H9 (cell line): ENCODE results near the gene CHIT1. TPM values are rescaled to one million over a fixed set of nuclear protein-coding genes. Genes with fewer than 3 reads are reported as not detected.

ENCODE experiments used
- DNase-seq: peaks from one replicate; pipeline ENCODE4 v3.0.0-alpha.2; 2017
- H2AFZ ChIP-seq: one replicate; pipeline ENCODE4 v1.6.1; 2013; ENCODE audit warnings: mild to moderate bottlenecking, low read length, control low read depth, moderate library complexity
- H2AK5ac ChIP-seq: 2 replicates; pipeline ENCODE4 v1.6.1; 2013; ENCODE audit warnings: low read length, control low read depth, mixed read lengths; ENCODE audit not compliant: insufficient read length
- H2BK120ac ChIP-seq: one replicate; pipeline ENCODE4 v1.6.1; 2013; ENCODE audit warnings: low read depth, mild to moderate bottlenecking, low read length, control low read depth, inconsistent platforms; ENCODE audit not compliant: poor library complexity, severe bottlenecking
- H2BK12ac ChIP-seq: 2 replicates; pipeline ENCODE4 v1.6.1; 2013; ENCODE audit warnings: low read length, control low read depth, mixed read lengths, low read depth; ENCODE audit not compliant: insufficient read length
- H2BK15ac ChIP-seq: 2 replicates; pipeline ENCODE4 v1.6.1; 2013; ENCODE audit warnings: low read depth, low read length, control low read depth
- H2BK20ac ChIP-seq: one replicate; pipeline ENCODE4 v1.6.1; 2013; ENCODE audit warnings: low read depth, mild to moderate bottlenecking, low read length, control low read depth, inconsistent platforms; ENCODE audit not compliant: poor library complexity, severe bottlenecking
- H2BK5ac ChIP-seq: 2 replicates; pipeline ENCODE4 v1.6.1; 2013; ENCODE audit warnings: low read length, control low read depth, mixed read lengths; ENCODE audit not compliant: insufficient read length
- H3K14ac ChIP-seq: 2 replicates; pipeline ENCODE4 v1.6.1; 2013; ENCODE audit warnings: low read length, control low read depth; ENCODE audit not compliant: insufficient read depth
- H3K18ac ChIP-seq: 2 replicates; pipeline ENCODE4 v1.6.1; 2013; ENCODE audit warnings: low read depth, mild to moderate bottlenecking, mixed read lengths, low read length, control low read depth; ENCODE audit not compliant: insufficient read length
- H3K23ac ChIP-seq: 2 replicates; pipeline ENCODE4 v1.6.1; 2013; ENCODE audit warnings: low read length, control low read depth, mixed read lengths, low read depth; ENCODE audit not compliant: insufficient read length
- H3K23me2 ChIP-seq: 2 replicates; pipeline ENCODE4 v1.6.1; 2013; ENCODE audit warnings: low read depth, mild to moderate bottlenecking, mixed read lengths, low read length, control low read depth; ENCODE audit not compliant: insufficient read length, poor library complexity, severe bottlenecking
- H3K27ac ChIP-seq: 2 replicates; pipeline ENCODE4 v1.5.1; 2013; ENCODE audit warnings: low read length, control low read depth, mixed read lengths, low read depth; ENCODE audit not compliant: insufficient read length
- H3K27me3 ChIP-seq: 2 replicates; pipeline ENCODE4 v1.6.1; 2013; ENCODE audit warnings: low read length, control low read depth, inconsistent platforms; ENCODE audit not compliant: insufficient read depth
- H3K4ac ChIP-seq: 2 replicates; pipeline ENCODE4 v1.6.1; 2013; ENCODE audit warnings: low read depth, mild to moderate bottlenecking, control low read depth, inconsistent platforms, low read length, moderate library complexity
- H3K4me1 ChIP-seq: 2 replicates; pipeline ENCODE4 v1.6.1; 2013; ENCODE audit warnings: low read length, control low read depth, inconsistent platforms; ENCODE audit not compliant: insufficient read depth
- H3K4me2 ChIP-seq: 2 replicates; pipeline ENCODE4 v1.6.1; 2013; ENCODE audit warnings: low read length, control low read depth, mixed read lengths; ENCODE audit not compliant: insufficient read length, insufficient read depth
- H3K56ac ChIP-seq: 2 replicates; pipeline ENCODE4 v1.6.1; 2013; ENCODE audit warnings: low read depth, mild to moderate bottlenecking, mixed read lengths, low read length, control low read depth; ENCODE audit not compliant: insufficient read length
- H3K79me1 ChIP-seq: 2 replicates; pipeline ENCODE4 v1.6.1; 2013; ENCODE audit warnings: low read depth, mild to moderate bottlenecking, moderate library complexity, low read length, control low read depth, inconsistent platforms; ENCODE audit not compliant: insufficient read depth, poor library complexity, severe bottlenecking
- H3K79me2 ChIP-seq: 2 replicates; pipeline ENCODE4 v1.6.1; 2013; ENCODE audit warnings: low read length, control low read depth, inconsistent platforms; ENCODE audit not compliant: insufficient read depth
- H3K9ac ChIP-seq: 2 replicates; pipeline ENCODE4 v1.6.1; 2013; ENCODE audit warnings: low read length, control low read depth, mixed read lengths; ENCODE audit not compliant: insufficient read length; ENCODE audit errors: extremely low read depth
- H3K9me3 ChIP-seq: one replicate; pipeline ENCODE4 v1.6.1; 2013; ENCODE audit warnings: low read depth, low read length, inconsistent platforms; ENCODE audit not compliant: control insufficient read depth
- H3T11ph ChIP-seq: one replicate; pipeline ENCODE4 v1.6.1; 2013; ENCODE audit warnings: mild to moderate bottlenecking, low read length, control low read depth, inconsistent platforms
- H4K20me1 ChIP-seq: one replicate; pipeline ENCODE4 v1.6.1; 2013; ENCODE audit not compliant: control insufficient read depth, insufficient read length, insufficient read depth
- H4K5ac ChIP-seq: 2 replicates; pipeline ENCODE4 v1.6.1; 2013; ENCODE audit warnings: low read depth, mild to moderate bottlenecking, mixed read lengths, low read length, control low read depth; ENCODE audit not compliant: insufficient read length
- H4K8ac ChIP-seq: replicated peaks from 2 replicates; pipeline ENCODE4 v1.6.1; 2013; ENCODE audit warnings: low read length, control low read depth, mixed read lengths, low read depth; ENCODE audit not compliant: insufficient read length
- H4K91ac ChIP-seq: 2 replicates; pipeline ENCODE4 v1.6.1; 2013; ENCODE audit warnings: low read depth, mild to moderate bottlenecking, moderate library complexity, mixed read lengths, low read length, control low read depth; ENCODE audit not compliant: insufficient read length
- H3K27ac Mint-ChIP-seq, 3 experiments: 2 replicates in 2 of 3; 3 replicates in 1 of 3; pipeline ENCODE4 v1.8.0; 2020 to 2021; ENCODE audit warnings: mixed read lengths in 3 of 3, mild to moderate bottlenecking in 1 of 3, moderate library complexity in 1 of 3
- H3K27me3 Mint-ChIP-seq: 2 replicates; pipeline ENCODE4 v1.8.0; 2021; ENCODE audit warnings: low read depth, mild to moderate bottlenecking, moderate library complexity, mixed read lengths
- H3K36me3 Mint-ChIP-seq, 3 experiments: 2 replicates in 2 of 3; 3 replicates in 1 of 3; pipeline ENCODE4 v1.8.0; 2020 to 2021; ENCODE audit warnings: low read depth in 3 of 3, mixed read lengths in 3 of 3; ENCODE audit not compliant: insufficient read depth in 1 of 3
- H3K4me1 Mint-ChIP-seq, 2 experiments: 2 replicates each; pipeline ENCODE4 v1.8.0; 2020; ENCODE audit warnings: mixed read lengths in 2 of 2
- H3K4me3 Mint-ChIP-seq, 2 experiments: 2 replicates in 1 of 2; 3 replicates in 1 of 2; pipeline ENCODE4 v1.8.0; 2020 to 2021; ENCODE audit warnings: mild to moderate bottlenecking in 2 of 2, mixed read lengths in 2 of 2, moderate library complexity in 1 of 2
- H3K9me3 Mint-ChIP-seq, 2 experiments: 2 replicates in 1 of 2; 3 replicates in 1 of 2; pipeline ENCODE4 v1.8.0; 2020; ENCODE audit warnings: mild to moderate bottlenecking in 2 of 2, mixed read lengths in 2 of 2, moderate library complexity in 1 of 2
- CTCF ChIP-seq: fragments of 200-600 bp; sonication (generic); conservative IDR thresholded peaks from 3 replicates; pipeline ENCODE4 v1.8.0; 2021; ENCODE audit warnings: antibody characterized with exemption, mild to moderate bottlenecking
- WGBS: extraction: QIAGEN DNeasy Blood & Tissue Kit; methylation state at CpG from one replicate; pipeline ENCODE4 v1.1.7; 2013; ENCODE audit warnings: missing lambda C conversion rate, low lambda C conversion rate, mixed read lengths; ENCODE audit not compliant: insufficient read length; ENCODE audit errors: extremely low coverage; 5-methylcytosine and 5-hydroxymethylcytosine counted together
- total RNA-seq: library from RNA; stranded (reverse); gene quantifications from 2 replicates; pipeline ENCODE4 v1.2.1, GENCODE V29; 2021

CHIT1 gene
- total RNA-seq, 1 experiment from 2014 or later, result not detected

GRCh38 chr1:203189951-203190352 lies 39.5 kb downstream of the CHIT1 start:
- no peaks in the 10 kb centered on the region for H3K27me3 ChIP-seq
- H3K4me3 Mint-ChIP-seq, result no peak overlapping the region
- no peaks in the 10 kb centered on the region for H4K20me1 ChIP-seq
- H2BK15ac ChIP-seq, result no peak overlapping the region
- no peak overlapping the region for H4K8ac ChIP-seq
- H4K5ac ChIP-seq, result no peak overlapping the region
- H2AFZ ChIP-seq, result no peak overlapping the region
- no peak overlapping the region for H3K4ac ChIP-seq
- H2BK20ac ChIP-seq, result no peak overlapping the region
- H4K91ac ChIP-seq, result no peak overlapping the region
- H2BK12ac ChIP-seq, result no peak overlapping the region
- H3K79me2 ChIP-seq, result no peaks in the 10 kb centered on the region
- H3K23ac ChIP-seq, result no peak overlapping the region
- no peak overlapping the region for H2BK120ac ChIP-seq
- no peak overlapping the region for H3K56ac ChIP-seq
- H3K4me1 Mint-ChIP-seq, result peaks cover 29 to 34% of the 10 kb centered on the region in 2 experiments
- H3K4me2 ChIP-seq, result no peak overlapping the region
- no peak overlapping the region for H3K27ac Mint-ChIP-seq
- no peak overlapping the region for H3K9ac ChIP-seq
- no peak for TF ChIP-seq CTCF
- H3K9me3 ChIP-seq, result no peaks in the 10 kb centered on the region
- H3K4me1 ChIP-seq, result peaks cover 6% of the 10 kb centered on the region; the same call in 1 of the 2 replicates
- H3K27ac ChIP-seq, result no peak overlapping the region
- no peak overlapping the region for H3K18ac ChIP-seq
- H3T11ph ChIP-seq, result no peak overlapping the region
- H3K23me2 ChIP-seq, result peaks cover 3% of the 10 kb centered on the region
- no CpG with 5 or more reads among the region's 7 CpGs for WGBS
- no peaks in the 10 kb centered on the region; a peak in 2 of 5 replicates for H3K9me3 Mint-ChIP-seq
- H3K36me3 Mint-ChIP-seq, result no peaks in the 10 kb centered on the region
- DNase-seq, result no peak
- H3K14ac ChIP-seq, result no peak overlapping the region
- no peaks in the 10 kb centered on the region for H3K79me1 ChIP-seq
- no peak overlapping the region for H2AK5ac ChIP-seq
- H2BK5ac ChIP-seq, result no peak overlapping the region
- H3K27me3 Mint-ChIP-seq, result no peaks in the 10 kb centered on the region; the same call in 1 of the 2 replicates
